GM12878 (cell line): ENCODE measurements around the gene GTPBP1. TPM values are rescaled to one million over a fixed set of nuclear protein-coding genes. Genes with fewer than 3 reads are reported as not detected.

Source experiments
- ATAC-seq: fragments of 200-7000 bp; cut with Tn5 transposase; 3 replicates; pipeline ENCODE4 v1.9.1; 2020; ENCODE audit warnings: mild to moderate bottlenecking, moderate library complexity
- BruUV-seq: library from RNA; stranded (reverse); fragments of 400-500 nt; replicated peaks from 2 replicates; lab custom pipeline; 2021; lab: Mats Ljungman, UMichigan
- CTCF ChIA-PET: fragments of 300-600 bp; sonication (Branson Sonifier 250); formaldehyde crosslinking; extraction: SDS; loops from one replicate; lab custom pipeline; 2021; ENCODE audit warnings: inconsistent platforms; lab: Yijun Ruan, JAX
- POLR2A ChIA-PET: fragments of 350-600 bp; formaldehyde crosslinking; extraction: SDS; loops from one replicate; lab custom pipeline; 2021; ENCODE audit warnings: inconsistent platforms; lab: Charles Lee
- RAD21 ChIA-PET: fragments of 300-600 bp; sonication (Branson Sonifier 250); formaldehyde crosslinking; loops from one replicate; lab custom pipeline; 2023; ENCODE audit warnings: antibody characterized with exemption; ENCODE audit not compliant: unreplicated experiment; lab: Charles Lee
- SMC1A ChIA-PET: fragments of 300-600 bp; sonication (Branson Sonifier 250); formaldehyde crosslinking; loops from one replicate; lab custom pipeline; 2023; ENCODE audit not compliant: unreplicated experiment, uncharacterized antibody; lab: Charles Lee
- DNase-seq: peaks from one replicate; pipeline ENCODE4 v3.0.0-alpha.2; 2011; ENCODE audit warnings: low read depth, low spot score
- FAIRE-seq: peaks from 3 replicates; lab custom pipeline; 2011; peaks lifted over from hg19 to GRCh38; lab: Jason Lieb, UNC
- H2AFZ ChIP-seq: 2 replicates; pipeline ENCODE4 v1.6.0; 2011; ENCODE audit warnings: low read depth, low read length, control low read depth; ENCODE audit not compliant: control insufficient read depth
- H3K27ac ChIP-seq: 2 replicates; pipeline ENCODE4 v1.5.1; 2011; ENCODE audit warnings: control low read depth; ENCODE audit not compliant: control insufficient read depth, insufficient read depth
- H3K27me3 ChIP-seq, 2 experiments: replicated peaks in 1 of 2; 2 replicates each; pipeline versions ENCODE4 v1.6.0 to v1.6.1; 2011; ENCODE audit warnings: low read length in 1 of 2; ENCODE audit not compliant: control insufficient read depth in 2 of 2, insufficient read depth in 2 of 2
- H3K36me3 ChIP-seq, 2 experiments: 2 replicates each; pipeline ENCODE4 v1.5.1; 2011; ENCODE audit warnings: low read length in 1 of 2; ENCODE audit not compliant: control insufficient read depth in 2 of 2, insufficient read depth in 2 of 2
- H3K4me1 ChIP-seq: 2 replicates; pipeline ENCODE4 v1.6.1; 2011; ENCODE audit warnings: mild to moderate bottlenecking, low read length, moderate library complexity, mixed read lengths; ENCODE audit not compliant: control insufficient read depth, insufficient read depth
- H3K4me2 ChIP-seq: 2 replicates; pipeline ENCODE4 v1.6.0; 2011; ENCODE audit warnings: control low read depth; ENCODE audit not compliant: control insufficient read depth, insufficient read depth
- H3K4me3 ChIP-seq: fragments of 200-600 bp; sonication (generic); 2 replicates; pipeline ENCODE4 v1.5.1; 2016
- H3K79me2 ChIP-seq: 2 replicates; pipeline ENCODE4 v1.6.0; 2011; ENCODE audit warnings: low read length; ENCODE audit not compliant: control insufficient read depth, insufficient read depth
- H3K9ac ChIP-seq: 2 replicates; pipeline ENCODE4 v1.8.0; 2011; ENCODE audit warnings: low read length, control low read depth, mixed read lengths; ENCODE audit not compliant: control insufficient read depth, insufficient read depth
- H3K9me3 ChIP-seq: replicated peaks from 3 replicates; pipeline ENCODE4 v1.5.1; 2011; ENCODE audit warnings: mild to moderate bottlenecking, low read length; ENCODE audit not compliant: control insufficient read depth, insufficient read depth
- H4K20me1 ChIP-seq: 2 replicates; pipeline ENCODE4 v1.6.0; 2011; ENCODE audit not compliant: control insufficient read depth, insufficient read depth
- CBFB ChIP-seq: IDR thresholded peaks from 2 replicates; pipeline ENCODE4 v1.6.1; 2016; ENCODE audit warnings: antibody characterized with exemption, low read depth
- EGR1 ChIP-seq, 2 experiments: IDR thresholded peaks; 1 replicate in 1 of 2; 2 replicates in 1 of 2; pipeline ENCODE4 v1.6.1; 2011 to 2012; ENCODE audit warnings: low read depth in 2 of 2, low read length in 2 of 2, borderline replicate concordance in 1 of 2, mild to moderate bottlenecking in 1 of 2, moderate library complexity in 1 of 2
- ELK1 ChIP-seq: IDR thresholded peaks from 2 replicates; pipeline ENCODE4 v1.6.1; 2012; ENCODE audit warnings: low read depth, low read length, improper control_type of control experiment
- RELA ChIP-seq: fragments of 450-650 bp; IDR thresholded peaks from 2 replicates; pipeline ENCODE4 v1.8.0; 2014; ENCODE audit warnings: borderline replicate concordance; ENCODE audit not compliant: partially characterized antibody
- SMC3 ChIP-seq: IDR thresholded peaks from 2 replicates; pipeline ENCODE4 v1.6.1; 2011; ENCODE audit warnings: low read length, improper control_type of control experiment, borderline replicate concordance
- TARDBP ChIP-seq: IDR thresholded peaks from 2 replicates; pipeline ENCODE4 v1.6.1; 2016; ENCODE audit warnings: borderline replicate concordance
- YBX1 ChIP-seq: fragments of 450-650 bp; IDR thresholded peaks from 2 replicates; pipeline ENCODE4 v1.6.1; 2016; ENCODE audit warnings: antibody characterized with exemption
- ZBTB4 ChIP-seq: fragments of 450-650 bp; formaldehyde crosslinking; IDR thresholded peaks from 2 replicates; pipeline ENCODE4 v1.4.0; 2022; ENCODE audit warnings: mild to moderate bottlenecking, moderate library complexity
- whole genome bisulfite sequencing: methylation state at CpG from one replicate; pipeline ENCODE4 v1.1.6; 2016; ENCODE audit warnings: low lambda C conversion rate; ENCODE audit not compliant: insufficient replicate concordance, insufficient coverage; ENCODE audit errors: missing lambda C conversion rate; 5-methylcytosine and 5-hydroxymethylcytosine counted together
- in situ Hi-C: fragments of 300-500 bp; cut with MboI; formaldehyde crosslinking; loops from 9 replicates; pipeline ENCODE4 v1.14.3; 2018; ENCODE audit warnings: mixed read lengths
- intact Hi-C: fragments of 100-400 bp; cut with micrococcal nuclease; formaldehyde crosslinking; loops from one replicate; pipeline ENCODE4 v1.14.2; 2022; ENCODE audit not compliant: unreplicated experiment
- polyA plus RNA-seq, 11 experiments: library from polyadenylated mRNA; depleted of rRNA in 4 of 11; unstranded in 6 of 11; stranded (reverse) in 5 of 11; fragments of >200 nt; fragmentation: Nextera tagmentation in 4 of 11; fragmentation: Illumina TruSeq in 1 of 11; extraction: Ambion mirVana in 4 of 11; extraction: Trizol in 1 of 11; gene quantifications; 1 replicate in 1 of 11; 2 replicates in 10 of 11; pipeline versions ENCODE4 v1.2.1 to v1.2.3, GENCODE V29; 2011 to 2016; ENCODE audit warnings: inconsistent platforms in 2 of 11, missing spikeins in 2 of 11, low read depth in 1 of 11
- total RNA-seq, 4 experiments: library from RNA; depleted of rRNA in 3 of 4; stranded (reverse); fragments of >200 nt in 3 of 4; fragmentation: Illumina TruSeq in 1 of 4; extraction: Trizol in 1 of 4; gene quantifications; 2 replicates each; pipeline versions ENCODE4 v1.2.1 to v1.2.3, GENCODE V29; 2013 to 2021
- TF ChIP-seq, protein P1 (sequence below): fragments of 450-650 bp; conservative IDR thresholded peaks from 2 replicates; pipeline ENCODE4 v1.6.1; 2017; ENCODE audit warnings: mild to moderate bottlenecking, moderate library complexity
- TF ChIP-seq, protein P2 (sequence below): fragments of 450-650 bp; formaldehyde crosslinking; IDR thresholded peaks from 2 replicates; pipeline ENCODE4 v1.4.0; 2020; ENCODE audit warnings: mild to moderate bottlenecking, moderate library complexity

GTPBP1 gene
- total and polyA plus RNA-seq, 10 of the 15 experiments (the other 5 are each of a cell fraction or from before 2014, with no cell fraction given) = 0.89 to 63.1 (median 34.2) TPM

GRCh38 chr22:38734421-38735100 is 28.8 kb downstream of the GTPBP1 start:
- Histone ChIP-seq H3K4me2 (no peak overlapping the region), H3K36me3 (peaks cover 32 to 65% of the 10 kb centered on the region in 2 experiments), H3K9ac (no peak overlapping the region), H4K20me1 (peaks cover 2% of the 10 kb centered on the region; the same call in 1 of the 2 replicates), H2AFZ (no peak overlapping the region), H3K9me3 (no peaks in the 10 kb centered on the region), H3K27me3 (no peaks in the 10 kb centered on the region), H3K4me3 (no peak overlapping the region), H3K27ac (no peak overlapping the region), H3K79me2 (no peaks in the 10 kb centered on the region), H3K4me1 (no peaks in the 10 kb centered on the region)
- TSS peak; percentile 60 for BruUV-seq
- no peak for FAIRE-seq
- SMC1A ChIA-PET = interaction anchor here (1.3 kb wide), 1 partner anchor 16 kb away, joined by 5 read pairs; no protein-coding TSS in a partner anchor
- 73% methylated on average over 13 of the region's 13 CpGs for WGBS
- peak; percentile 7; the same call in 2 of the 3 replicates for ATAC-seq
- no peak for DNase-seq
- intact Hi-C loops = no loop called here
- RAD21 ChIA-PET = interaction anchor here (0.8 to 1.8 kb wide), 3 partner anchors 31 to 269 kb away, joined by 3 to 4 read pairs (median 3); no protein-coding TSS in a partner anchor
- in situ Hi-C loops = no loop called here
- CTCF ChIA-PET = interaction anchor here (1.0 to 3.7 kb wide), 9 partner anchors 10 to 682 kb away, joined by 3 to 26 read pairs (median 5); no protein-coding TSS in a partner anchor
- POLR2A ChIA-PET = interaction anchor here (0.6 kb wide), 1 partner anchor 513 kb away, joined by 3 read pairs; no protein-coding TSS in a partner anchor
- TF ChIP-seq RELA (no peak), CBFB (no peak), SMC3 (no peak), EGR1 (IDR thresholded peaks at IDR 0.05; ENCODE audit: borderline replicate concordance in 1 of 2, low read depth in 2 of 2, low read length in 2 of 2) (no peak), ZBTB4 (CRISPR knock-in tag) (no peak), YBX1 (no peak), TARDBP (no peak), ELK1 (no peak)
- TF ChIP-seq, protein P1, sequence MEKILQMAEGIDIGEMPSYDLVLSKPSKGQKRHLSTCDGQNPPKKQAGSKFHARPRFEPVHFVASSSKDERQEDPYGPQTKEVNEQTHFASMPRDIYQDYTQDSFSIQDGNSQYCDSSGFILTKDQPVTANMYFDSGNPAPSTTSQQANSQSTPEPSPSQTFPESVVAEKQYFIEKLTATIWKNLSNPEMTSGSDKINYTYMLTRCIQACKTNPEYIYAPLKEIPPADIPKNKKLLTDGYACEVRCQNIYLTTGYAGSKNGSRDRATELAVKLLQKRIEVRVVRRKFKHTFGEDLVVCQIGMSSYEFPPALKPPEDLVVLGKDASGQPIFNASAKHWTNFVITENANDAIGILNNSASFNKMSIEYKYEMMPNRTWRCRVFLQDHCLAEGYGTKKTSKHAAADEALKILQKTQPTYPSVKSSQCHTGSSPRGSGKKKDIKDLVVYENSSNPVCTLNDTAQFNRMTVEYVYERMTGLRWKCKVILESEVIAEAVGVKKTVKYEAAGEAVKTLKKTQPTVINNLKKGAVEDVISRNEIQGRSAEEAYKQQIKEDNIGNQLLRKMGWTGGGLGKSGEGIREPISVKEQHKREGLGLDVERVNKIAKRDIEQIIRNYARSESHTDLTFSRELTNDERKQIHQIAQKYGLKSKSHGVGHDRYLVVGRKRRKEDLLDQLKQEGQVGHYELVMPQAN = no peak
- TF ChIP-seq, protein P2, sequence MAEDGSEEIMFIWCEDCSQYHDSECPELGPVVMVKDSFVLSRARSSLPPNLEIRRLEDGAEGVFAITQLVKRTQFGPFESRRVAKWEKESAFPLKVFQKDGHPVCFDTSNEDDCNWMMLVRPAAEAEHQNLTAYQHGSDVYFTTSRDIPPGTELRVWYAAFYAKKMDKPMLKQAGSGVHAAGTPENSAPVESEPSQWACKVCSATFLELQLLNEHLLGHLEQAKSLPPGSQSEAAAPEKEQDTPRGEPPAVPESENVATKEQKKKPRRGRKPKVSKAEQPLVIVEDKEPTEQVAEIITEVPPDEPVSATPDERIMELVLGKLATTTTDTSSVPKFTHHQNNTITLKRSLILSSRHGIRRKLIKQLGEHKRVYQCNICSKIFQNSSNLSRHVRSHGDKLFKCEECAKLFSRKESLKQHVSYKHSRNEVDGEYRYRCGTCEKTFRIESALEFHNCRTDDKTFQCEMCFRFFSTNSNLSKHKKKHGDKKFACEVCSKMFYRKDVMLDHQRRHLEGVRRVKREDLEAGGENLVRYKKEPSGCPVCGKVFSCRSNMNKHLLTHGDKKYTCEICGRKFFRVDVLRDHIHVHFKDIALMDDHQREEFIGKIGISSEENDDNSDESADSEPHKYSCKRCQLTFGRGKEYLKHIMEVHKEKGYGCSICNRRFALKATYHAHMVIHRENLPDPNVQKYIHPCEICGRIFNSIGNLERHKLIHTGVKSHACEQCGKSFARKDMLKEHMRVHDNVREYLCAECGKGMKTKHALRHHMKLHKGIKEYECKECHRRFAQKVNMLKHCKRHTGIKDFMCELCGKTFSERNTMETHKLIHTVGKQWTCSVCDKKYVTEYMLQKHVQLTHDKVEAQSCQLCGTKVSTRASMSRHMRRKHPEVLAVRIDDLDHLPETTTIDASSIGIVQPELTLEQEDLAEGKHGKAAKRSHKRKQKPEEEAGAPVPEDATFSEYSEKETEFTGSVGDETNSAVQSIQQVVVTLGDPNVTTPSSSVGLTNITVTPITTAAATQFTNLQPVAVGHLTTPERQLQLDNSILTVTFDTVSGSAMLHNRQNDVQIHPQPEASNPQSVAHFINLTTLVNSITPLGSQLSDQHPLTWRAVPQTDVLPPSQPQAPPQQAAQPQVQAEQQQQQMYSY = no peak
